GM21447 (cell line): Measurements from ENCODE around the gene SF1.

Source experiments
- ATAC-seq: cut with Tn5 transposase; IDR thresholded peaks from one replicate; pipeline ENCODE4 v1.9.1; 2021; ENCODE audit not compliant: unreplicated experiment

SF1 gene

GRCh38 chr11:64801561-64802369 is 23.4 kb upstream of the SF1 start:
- no peak for ATAC-seq

GRCh38 chr11:64801158-64801464 is 22.8 kb upstream of the SF1 start:
- no peak for ATAC-seq

GRCh38 chr11:64800303-64801157 is 22.2 kb upstream of the SF1 start:
- ATAC-seq: no peak

- ATAC-seq: no peak
These were observed 21.4 kb upstream of the SF1 start for GRCh38 chr11:64799623-64800302.

DNA sequence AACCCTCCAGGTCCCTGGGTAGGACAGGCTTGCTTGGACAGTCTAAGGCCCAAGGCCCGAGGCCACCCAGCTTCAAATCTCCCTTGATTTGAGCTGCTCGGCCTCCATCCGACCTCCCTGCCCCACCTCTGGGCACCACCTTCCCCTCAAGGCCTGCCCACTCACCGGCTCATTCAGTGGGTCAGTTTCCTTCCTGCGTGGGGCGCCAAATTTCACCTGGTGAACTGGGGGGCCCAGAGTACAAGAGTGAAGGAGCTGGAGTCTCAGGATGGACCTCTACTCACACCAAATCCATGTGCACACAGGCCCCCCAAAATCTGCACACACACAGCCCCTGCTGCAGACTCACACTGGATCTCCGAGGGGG is 20.9 kb upstream of the SF1 start:
- ATAC-seq: no peak

DNA sequence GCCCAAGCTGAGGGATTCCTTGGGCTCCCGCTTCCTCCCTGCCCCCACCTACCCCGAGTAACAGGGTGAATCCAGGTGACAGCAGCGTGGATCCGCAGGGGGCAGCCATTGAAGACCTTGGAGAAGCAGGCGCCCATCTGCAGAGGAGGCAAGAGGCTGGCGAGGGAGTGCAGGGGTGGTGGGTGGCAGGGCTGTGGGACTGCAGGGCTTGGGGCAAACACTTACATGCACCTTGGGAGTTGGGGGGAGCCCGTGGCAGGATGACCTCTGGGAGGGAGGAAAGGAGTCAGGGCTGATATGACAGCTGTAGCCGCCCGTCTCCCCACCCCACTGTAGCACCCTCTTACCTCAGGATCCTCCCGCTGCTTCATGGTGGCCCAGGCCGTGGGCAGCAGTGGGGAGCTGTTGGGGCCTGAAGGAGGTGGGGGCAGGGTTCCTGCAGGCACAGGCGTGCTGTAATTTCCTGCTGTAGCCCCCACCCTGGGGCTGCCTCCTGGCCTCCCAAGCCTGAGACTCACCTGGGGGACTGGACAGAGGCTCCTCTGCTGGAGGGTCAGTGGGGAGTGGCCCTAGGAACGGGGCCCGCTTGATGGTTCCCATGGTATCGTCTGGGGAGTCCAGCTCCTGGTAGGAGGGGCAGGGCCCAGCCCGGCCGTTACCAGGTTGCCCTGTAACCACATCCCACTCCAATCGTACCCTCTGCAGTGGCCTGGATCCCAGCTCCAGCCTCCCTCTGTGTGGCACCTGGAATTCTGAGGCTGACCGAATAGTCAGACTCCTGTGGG is 18.6 kb upstream of the SF1 start:
- ATAC-seq: no peak

GRCh38 chr11:64796047-64796756 is 17.9 kb upstream of the SF1 start:
- no peak for ATAC-seq

- ATAC-seq: no peak
These were observed 16.2 kb upstream of the SF1 start for GRCh38 chr11:64794526-64794925.

GRCh38 chr11:64793271-64794160 is 15.2 kb upstream of the SF1 start:
- ATAC-seq: no peak

GRCh38 chr11:64792482-64792881 is 14.1 kb upstream of the SF1 start:
- ATAC-seq: no peak

- no peak for ATAC-seq
These were observed 13.5 kb upstream of the SF1 start for GRCh38 chr11:64791781-64792291.

DNA sequence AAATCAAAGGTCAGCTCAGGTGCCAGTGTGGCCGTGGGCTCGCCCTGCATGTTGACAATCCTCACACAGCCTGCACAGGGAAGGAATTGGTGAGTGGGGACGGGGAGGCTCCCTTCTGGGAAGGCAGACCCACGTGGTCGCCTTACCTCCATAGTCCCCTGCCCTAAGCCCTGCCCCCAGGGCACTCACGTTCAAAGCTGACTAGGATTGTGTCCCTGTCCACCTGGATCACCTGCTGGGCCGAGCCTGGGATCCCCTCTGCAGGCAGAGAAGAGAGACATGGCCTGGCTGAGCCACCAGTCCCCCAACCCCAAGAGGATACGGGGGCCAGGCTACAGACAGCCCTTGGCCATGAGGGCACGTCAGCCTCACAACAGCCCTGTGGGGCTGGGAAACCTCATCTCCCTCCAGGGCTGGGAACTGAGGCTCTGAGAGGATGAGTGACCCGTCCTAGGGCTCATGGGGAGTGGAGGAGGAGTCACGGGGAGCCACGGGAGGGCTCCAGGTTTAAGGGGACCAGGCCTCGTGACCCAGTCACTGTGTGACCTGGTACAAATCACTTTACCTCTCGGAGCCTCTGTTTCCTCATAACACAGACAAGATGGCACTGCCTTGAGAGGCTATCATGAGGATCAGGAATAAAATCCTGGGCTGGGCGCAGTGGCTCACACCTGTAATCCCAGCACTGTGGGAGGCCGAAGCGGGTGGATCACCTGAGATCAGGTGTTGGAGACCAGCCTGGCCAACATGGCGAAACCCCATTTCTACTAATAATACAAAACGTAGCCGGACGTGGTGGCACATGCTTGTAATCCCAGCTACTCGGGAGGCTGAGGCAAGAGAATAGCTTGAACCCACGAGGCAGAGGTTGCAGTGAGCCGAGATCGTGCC is 12.1 kb upstream of the SF1 start:
- ATAC-seq: no peak

DNA sequence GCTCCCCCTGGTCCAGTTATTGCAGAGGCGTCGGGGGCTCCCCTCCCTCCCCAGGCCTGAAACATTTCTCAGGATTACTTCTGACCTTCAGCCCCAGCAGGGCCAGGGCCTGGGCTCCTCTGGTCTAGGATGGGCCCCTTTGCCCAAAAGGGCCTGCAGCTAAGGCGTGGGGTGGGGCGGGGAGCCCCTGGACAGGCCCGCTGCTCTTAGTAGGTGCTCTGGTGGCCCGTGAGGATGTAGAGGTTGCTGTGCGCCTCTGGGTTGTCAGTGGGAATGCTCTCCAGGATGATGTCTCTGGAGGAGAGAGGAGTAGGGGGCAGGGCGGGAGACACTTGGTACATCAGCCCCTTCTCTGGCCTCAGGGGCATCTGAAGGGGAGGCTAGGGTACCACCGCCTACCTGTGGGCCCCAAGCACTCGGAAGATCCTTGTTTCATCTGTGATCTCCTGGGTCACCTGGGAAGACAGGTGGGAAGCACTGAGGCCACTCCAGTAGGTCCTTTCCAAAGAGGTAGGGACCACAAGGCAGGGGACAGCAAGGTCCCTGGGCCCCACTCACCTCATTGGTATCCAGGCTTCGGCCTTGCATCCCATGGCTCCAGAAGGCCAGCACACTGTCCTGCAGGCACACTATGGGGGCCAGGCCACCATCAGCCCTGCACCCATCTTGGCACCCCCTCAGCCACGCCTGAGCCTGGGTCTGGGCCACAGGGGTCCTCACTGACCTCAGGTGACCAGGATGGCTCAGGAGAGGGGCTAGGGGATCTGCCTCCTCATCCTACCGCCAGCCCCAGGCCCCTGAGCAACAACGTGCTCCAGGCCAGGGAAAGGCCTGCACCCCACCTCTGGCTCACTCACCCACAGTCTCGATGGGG is 11.2 kb upstream of the SF1 start:
- no peak for ATAC-seq

DNA sequence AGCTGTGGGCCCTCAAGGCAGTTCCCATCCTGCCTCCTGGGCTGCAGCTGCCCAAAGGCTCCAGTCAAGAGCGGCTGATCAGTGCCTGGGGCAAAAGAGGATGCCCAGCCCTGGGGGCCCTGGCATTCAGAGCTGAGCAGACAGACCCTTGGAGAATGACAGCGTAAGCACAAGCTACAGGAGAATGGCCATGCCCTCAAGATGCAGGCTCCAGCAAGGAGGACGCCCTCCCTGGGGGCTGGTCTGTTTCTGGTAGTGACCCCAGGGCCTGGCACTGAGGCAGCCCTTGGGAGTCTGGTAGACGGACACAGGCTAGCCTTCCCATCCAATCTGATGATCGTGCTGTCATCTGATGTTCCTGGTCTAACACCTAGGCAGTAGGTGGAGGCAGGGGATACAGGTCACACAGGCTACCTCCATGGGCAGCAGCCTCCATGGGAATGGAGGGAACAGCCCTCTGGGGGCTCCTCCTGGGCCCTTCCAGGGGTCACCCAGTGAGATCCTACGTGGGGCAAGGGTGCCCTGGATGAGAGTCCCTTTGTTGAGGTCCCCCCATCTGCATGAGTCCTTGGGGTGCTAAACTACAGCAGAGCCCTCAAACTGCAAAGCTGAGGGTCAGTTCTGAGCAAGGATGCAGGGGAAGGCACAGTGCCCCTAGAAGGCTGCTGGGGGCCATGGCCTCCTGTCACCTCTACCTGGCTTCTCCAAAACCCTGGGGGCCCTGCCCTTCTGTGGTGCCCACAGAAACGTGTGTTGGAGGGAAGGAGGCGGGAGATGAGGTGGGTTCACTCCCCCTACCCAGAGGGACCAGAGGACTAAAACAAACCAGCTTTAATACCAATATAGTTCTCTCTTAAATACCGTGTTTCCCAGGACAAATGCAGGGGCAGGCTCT is 10.2 kb upstream of the SF1 start:
- no peak for ATAC-seq

GRCh38 chr11:64787526-64788320 is 9.4 kb upstream of the SF1 start:
- no peak for ATAC-seq

- no peak for ATAC-seq
These were observed 8.0 kb upstream of the SF1 start for GRCh38 chr11:64786308-64786707.
